MM.1S (cell line): ENCODE results near the gene NFU1.

Experiments used
- DNase-seq: peaks from one replicate; pipeline ENCODE4 v3.0.0-alpha.2; 2015
- H2AFZ ChIP-seq: fragments of 300-600 bp; sonication (generic); 2 replicates; pipeline ENCODE4 v1.6.0; 2016; ENCODE audit warnings: antibody characterized with exemption, low read length
- H3F3A ChIP-seq: fragments of 300-600 bp; sonication (generic); 2 replicates; pipeline ENCODE4 v1.6.1; 2016; ENCODE audit warnings: mild to moderate bottlenecking, antibody characterized with exemption, low read length, moderate library complexity, mixed read lengths; ENCODE audit not compliant: insufficient read depth
- H3K27ac ChIP-seq: fragments of 300-600 bp; sonication (generic); 2 replicates; pipeline ENCODE4 v1.5.1; 2016; ENCODE audit warnings: mild to moderate bottlenecking, low read length
- H3K27me3 ChIP-seq: fragments of 300-600 bp; sonication (generic); replicated peaks from 2 replicates; pipeline ENCODE4 v1.6.0; 2016; ENCODE audit warnings: low read length; ENCODE audit not compliant: insufficient read depth
- H3K36me3 ChIP-seq: fragments of 300-600 bp; sonication (generic); replicated peaks from 2 replicates; pipeline ENCODE4 v1.6.1; 2016; ENCODE audit warnings: mild to moderate bottlenecking, low read length, mixed read lengths; ENCODE audit not compliant: insufficient read depth
- H3K4me1 ChIP-seq: fragments of 300-600 bp; sonication (generic); 2 replicates; pipeline ENCODE4 v1.6.1; 2016; ENCODE audit warnings: low read length, mixed read lengths
- H3K4me2 ChIP-seq: fragments of 300-600 bp; sonication (generic); 2 replicates; pipeline ENCODE4 v1.6.0; 2016; ENCODE audit warnings: low read depth, low read length
- H3K4me3 ChIP-seq: fragments of 300-600 bp; sonication (generic); 2 replicates; pipeline ENCODE4 v1.5.1; 2016; ENCODE audit warnings: low read length, mixed read lengths
- H3K79me2 ChIP-seq: fragments of 300-600 bp; sonication (generic); 2 replicates; pipeline ENCODE4 v1.6.1; 2016; ENCODE audit warnings: mixed run types, low read length, mixed read lengths
- H3K9ac ChIP-seq: fragments of 300-600 bp; sonication (generic); 2 replicates; pipeline ENCODE4 v1.6.1; 2016; ENCODE audit warnings: low read length, mixed read lengths
- H3K9me2 ChIP-seq: fragments of 300-600 bp; sonication (generic); replicated peaks from 2 replicates; pipeline ENCODE4 v1.6.1; 2016; ENCODE audit warnings: mild to moderate bottlenecking, low read length, mixed read lengths; ENCODE audit not compliant: insufficient read depth
- H3K9me3 ChIP-seq: fragments of 300-600 bp; sonication (generic); replicated peaks from 2 replicates; pipeline ENCODE4 v1.6.1; 2016; ENCODE audit warnings: mild to moderate bottlenecking, low read length, mixed read lengths; ENCODE audit not compliant: insufficient read depth
- H4K20me1 ChIP-seq: fragments of 300-600 bp; sonication (generic); 2 replicates; pipeline ENCODE4 v1.6.1; 2016; ENCODE audit warnings: mild to moderate bottlenecking, low read length, moderate library complexity, mixed read lengths; ENCODE audit not compliant: insufficient read depth
- CTCF ChIP-seq: fragments of 300-600 bp; sonication (generic); IDR thresholded peaks from 2 replicates; pipeline ENCODE4 v1.5.1; 2016; ENCODE audit warnings: antibody characterized with exemption, low read length, mixed read lengths
- EZH2 ChIP-seq: fragments of 300-600 bp; sonication (generic); optimal IDR thresholded peaks from 2 replicates; pipeline ENCODE3; 2017; ENCODE audit warnings: low read depth, mild to moderate bottlenecking, antibody characterized with exemption, low read length, mixed read lengths
- EZH2phosphoT487 ChIP-seq: fragments of 300-600 bp; sonication (generic); IDR thresholded peaks from 2 replicates; pipeline ENCODE4 v1.6.1; 2018; ENCODE audit warnings: antibody characterized with exemption, low read length

The NFU1 gene

GRCh38 chr2:69385443-69386151 is 51.6 kb downstream of the NFU1 start:
- Histone ChIP-seq H3F3A (peaks cover 28% of the 10 kb centered on the region), H3K4me2 (peak overlapping the region; percentile 87), H3K36me3 (no peaks in the 10 kb centered on the region), H3K9ac (peak overlapping the region; percentile 76), H3K27me3 (no peaks in the 10 kb centered on the region), H3K4me3 (peak overlapping the region; percentile 92), H3K79me2 (peaks cover 64% of the 10 kb centered on the region), H4K20me1 (peaks cover 12% of the 10 kb centered on the region; the same call in 1 of the 2 replicates), H3K9me3 (no peaks in the 10 kb centered on the region), H3K4me1 (peaks cover 24% of the 10 kb centered on the region), H3K27ac (peak overlapping the region; percentile 55; the same call in 1 of the 2 replicates), H2AFZ (no peak overlapping the region), H3K9me2 (no peaks in the 10 kb centered on the region)
- no peak for TF ChIP-seq EZH2phosphoT487
- no peak for TF ChIP-seq CTCF
- no peak for TF ChIP-seq EZH2
- peak; percentile 42 for DNase-seq

- Histone ChIP-seq H2AFZ (no peak overlapping the region), H3K9me3 (no peaks in the 10 kb centered on the region), H3K36me3 (no peaks in the 10 kb centered on the region), H3K27me3 (no peaks in the 10 kb centered on the region), H4K20me1 (peaks cover 12% of the 10 kb centered on the region; the same call in 1 of the 2 replicates), H3K9ac (no peak overlapping the region), H3K27ac (no peak overlapping the region), H3K4me3 (no peak overlapping the region), H3K4me2 (peak overlapping the region; percentile 87; the same call in 1 of the 2 replicates), H3F3A (peaks cover 28% of the 10 kb centered on the region), H3K9me2 (no peaks in the 10 kb centered on the region), H3K79me2 (peaks cover 74% of the 10 kb centered on the region), H3K4me1 (peaks cover 24% of the 10 kb centered on the region)
- TF ChIP-seq EZH2: no peak
- no peak for TF ChIP-seq EZH2phosphoT487
- TF ChIP-seq CTCF: no peak
- DNase-seq: no peak
Measured at GRCh38 chr2:69384618-69385081, 52.6 kb downstream of the NFU1 start.

- H2AFZ ChIP-seq: no peak overlapping the region
- no peaks in the 10 kb centered on the region for H3K27me3 ChIP-seq
- TF ChIP-seq EZH2: no peak
- no peak for TF ChIP-seq CTCF
- no peak for TF ChIP-seq EZH2phosphoT487
- H3K79me2 ChIP-seq: peaks cover 87% of the 10 kb centered on the region
- peak overlapping the region; percentile 21; the same call in 1 of the 2 replicates for H3K27ac ChIP-seq
- peak overlapping the region; percentile 10; the same call in 1 of the 2 replicates for H3K4me3 ChIP-seq
- H3F3A ChIP-seq: peaks cover 28% of the 10 kb centered on the region
- H3K9me2 ChIP-seq: no peaks in the 10 kb centered on the region
- H4K20me1 ChIP-seq: peaks cover 14% of the 10 kb centered on the region; the same call in 1 of the 2 replicates
- DNase-seq: no peak
- H3K9me3 ChIP-seq: no peaks in the 10 kb centered on the region
- H3K4me2 ChIP-seq: peak overlapping the region; percentile 87
- no peaks in the 10 kb centered on the region for H3K36me3 ChIP-seq
- H3K9ac ChIP-seq: no peak overlapping the region
- H3K4me1 ChIP-seq: peaks cover 24% of the 10 kb centered on the region
Measured at GRCh38 chr2:69383176-69383812, 53.9 kb downstream of the NFU1 start.
